KMS-11 (cell line): ENCODE data around the gene CCL1.
A peak's percentile ranks its signal among the peaks of the same experiment; 100 is the strongest.

Experiments used
- H2AFZ ChIP-seq: fragments of 200-600 bp; sonication (generic); 2 replicates; pipeline ENCODE4 v1.6.1; 2016; ENCODE audit warnings: antibody characterized with exemption, mixed run types, low read depth
- H3K27ac ChIP-seq: fragments of 200-600 bp; sonication (generic); 2 replicates; pipeline ENCODE4 v1.6.1; 2016; ENCODE audit warnings: mild to moderate bottlenecking, mixed run types
- H3K27me3 ChIP-seq: fragments of 200-600 bp; sonication (generic); 2 replicates; pipeline ENCODE4 v1.6.1; 2017; ENCODE audit warnings: mild to moderate bottlenecking, low read depth, mixed run types, moderate library complexity; ENCODE audit not compliant: insufficient read depth
- H3K36me3 ChIP-seq: fragments of 200-600 bp; sonication (generic); 2 replicates; pipeline ENCODE4 v1.6.1; 2017; ENCODE audit warnings: mild to moderate bottlenecking, mixed run types; ENCODE audit not compliant: insufficient read depth
- H3K4me1 ChIP-seq: fragments of 200-600 bp; sonication (generic); 2 replicates; pipeline ENCODE4 v1.6.1; 2016; ENCODE audit warnings: mild to moderate bottlenecking, low read depth, mixed run types; ENCODE audit not compliant: poor library complexity, severe bottlenecking
- H3K4me2 ChIP-seq: fragments of 200-600 bp; sonication (generic); 2 replicates; pipeline ENCODE4 v1.7.0; 2016; ENCODE audit warnings: mild to moderate bottlenecking, mixed run types
- H3K4me3 ChIP-seq: fragments of 200-600 bp; sonication (generic); IDR thresholded peaks from 2 replicates; pipeline ENCODE4 v1.6.1; 2017; ENCODE audit warnings: low read depth, low read length, mixed read lengths; ENCODE audit not compliant: insufficient read depth
- H3K79me2 ChIP-seq: fragments of 200-600 bp; sonication (generic); 2 replicates; pipeline ENCODE4 v1.6.1; 2016; ENCODE audit warnings: low read depth, mixed run types; ENCODE audit not compliant: insufficient read depth
- H3K9ac ChIP-seq: fragments of 200-600 bp; sonication (generic); 2 replicates; pipeline ENCODE4 v1.6.1; 2016; ENCODE audit warnings: mild to moderate bottlenecking, mixed run types
- H4K20me1 ChIP-seq: fragments of 200-600 bp; sonication (generic); 2 replicates; pipeline ENCODE4 v1.6.1; 2016; ENCODE audit warnings: mild to moderate bottlenecking, mixed run types; ENCODE audit not compliant: insufficient read depth
- CTCF ChIP-seq: fragments of 200-600 bp; sonication (generic); conservative IDR thresholded peaks from 2 replicates; pipeline ENCODE4 v1.6.1; 2017; ENCODE audit warnings: low read depth, mild to moderate bottlenecking, antibody characterized with exemption, low read length, moderate library complexity, mixed read lengths

The CCL1 gene

GRCh38 chr17:34360601-34361270 is 2.3 kb downstream of the CCL1 start:
- H3K79me2 ChIP-seq = no peaks in the 10 kb centered on the region
- H3K4me2 ChIP-seq = peak overlapping the region; percentile 17; the same call in 1 of the 2 replicates
- no peaks in the 10 kb centered on the region for H3K36me3 ChIP-seq
- no peak for TF ChIP-seq CTCF
- H3K9ac ChIP-seq = no peak overlapping the region
- H3K27ac ChIP-seq = no peak overlapping the region
- no peak overlapping the region for H3K4me3 ChIP-seq
- no peaks in the 10 kb centered on the region for H4K20me1 ChIP-seq
- H3K27me3 ChIP-seq = no peaks in the 10 kb centered on the region
- peaks cover 62% of the 10 kb centered on the region for H3K4me1 ChIP-seq
- no peak overlapping the region for H2AFZ ChIP-seq

GRCh38 chr17:34358631-34359030 is 4.4 kb downstream of the CCL1 start:
- H3K4me3 ChIP-seq = no peak overlapping the region
- no peak overlapping the region for H2AFZ ChIP-seq
- H3K36me3 ChIP-seq = no peaks in the 10 kb centered on the region
- H4K20me1 ChIP-seq = no peaks in the 10 kb centered on the region
- TF ChIP-seq CTCF = no peak
- H3K9ac ChIP-seq = no peak overlapping the region
- no peak overlapping the region for H3K27ac ChIP-seq
- H3K4me2 ChIP-seq = no peak overlapping the region
- peaks cover 41% of the 10 kb centered on the region for H3K4me1 ChIP-seq
- H3K79me2 ChIP-seq = no peaks in the 10 kb centered on the region
- no peaks in the 10 kb centered on the region for H3K27me3 ChIP-seq

GRCh38 chr17:34357398-34357797 is 5.6 kb downstream of the CCL1 start:
- Histone ChIP-seq H2AFZ (no peak overlapping the region), H3K27ac (no peak overlapping the region), H3K9ac (no peak overlapping the region), H4K20me1 (no peaks in the 10 kb centered on the region), H3K36me3 (no peaks in the 10 kb centered on the region), H3K4me1 (peaks cover 29% of the 10 kb centered on the region), H3K27me3 (no peaks in the 10 kb centered on the region), H3K79me2 (no peaks in the 10 kb centered on the region), H3K4me3 (no peak overlapping the region), H3K4me2 (no peak overlapping the region)
- no peak; the same call in 1 of the 2 replicates for TF ChIP-seq CTCF

- H3K27ac ChIP-seq = no peak within 1 kb of the TSS
- H3K36me3 ChIP-seq = no peaks in the 10 kb centered on the region
- no peak within 1 kb of the TSS for H2AFZ ChIP-seq
- H3K27me3 ChIP-seq = no peaks in the 10 kb centered on the region
- H3K4me2 ChIP-seq = no peak within 1 kb of the TSS
- H3K4me3 ChIP-seq = no peak within 1 kb of the TSS
- H4K20me1 ChIP-seq = no peaks in the 10 kb centered on the region
- H3K9ac ChIP-seq = no peak within 1 kb of the TSS
- H3K79me2 ChIP-seq = no peaks in the 10 kb centered on the region
- peaks cover 17% of the 10 kb centered on the region for H3K4me1 ChIP-seq
- TF ChIP-seq CTCF = no peak
These were observed 6.8 kb downstream of the CCL1 start, which contains the start of gene CCL13 for GRCh38 chr17:34356194-34356593. CCL13 (plus strand) TSS chr17:34356480; CDS start chr17:34356527, 47 bp downstream.
